Measurements from ENCODE around the gene BMP8B. TPM values are rescaled to one million over a fixed set of nuclear protein-coding genes. Genes with fewer than 3 reads are reported as not detected.
"Not testable (repeated sequence)": the region's sequence is repeated elsewhere in the genome, so short reads cannot be mapped to it uniquely, and the experiment has no call there.

The BMP8B gene
- total and polyA plus RNA-seq, 8 donors, result 1.0 to 2.8 (median 1.8) TPM

GRCh38 chr1:39819091-39819812 is 30.6 kb upstream of the BMP8B start:
- intact Hi-C loops (cut with DNase I), result loop anchor here in 1 of 2 donors (5.0 kb wide), 2 partner anchors 83 to 153 kb away; partner anchors contain the start of gene MYCL
- DNase-seq, result no peak
- H3K4me3 ChIP-seq, result no peak overlapping the region

DNA sequence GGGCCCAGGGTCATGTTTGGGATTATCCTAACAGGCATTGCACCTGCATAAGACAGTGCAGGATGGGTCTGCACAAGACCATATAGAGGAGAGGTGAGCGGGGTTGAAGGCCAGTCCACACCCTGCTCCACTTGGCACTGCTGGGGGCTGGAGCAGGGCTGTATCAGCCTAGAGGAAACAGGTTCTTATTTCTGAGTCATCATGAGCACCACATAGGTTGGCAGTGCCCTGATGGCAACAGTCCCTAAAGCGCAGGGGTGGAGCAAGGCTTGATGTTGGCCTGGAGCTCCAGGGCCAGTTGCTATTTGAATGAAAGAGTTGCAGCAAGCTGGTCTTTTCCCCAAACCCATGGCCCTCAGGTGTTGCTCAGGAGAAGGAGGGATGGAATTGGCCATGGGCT is 29.8 kb upstream of the BMP8B start:
- no peak overlapping the region for H3K27ac ChIP-seq
- peaks cover 0 to 15% of the 10 kb centered on the region in 2 donors for H3K27me3 ChIP-seq
- no peaks in the 10 kb centered on the region for H3K36me3 ChIP-seq
- no peak for TF ChIP-seq CTCF (IDR thresholded peaks at IDR 0.05)
- H3K9me3 ChIP-seq, result no peaks in the 10 kb centered on the region
- no peak overlapping the region for H3K4me3 ChIP-seq
- ATAC-seq (no peak), DNase-seq (no peak)
- intact Hi-C loops (cut with DNase I), result loop anchor here in 1 of 2 donors (5.0 kb wide), 2 partner anchors 84 to 154 kb away; partner anchors contain the start of gene MYCL
- peaks cover 0 to 5% of the 10 kb centered on the region in 2 donors for H3K4me1 ChIP-seq

More at GRCh38 chr1:39819091-39819812, 30.6 kb upstream of the BMP8B start:
- H3K27ac ChIP-seq, result no peak overlapping the region
- peaks cover 0 to 15% of the 10 kb centered on the region in 2 donors for H3K27me3 ChIP-seq
- no peaks in the 10 kb centered on the region for H3K36me3 ChIP-seq
- no peak for TF ChIP-seq CTCF (IDR thresholded peaks at IDR 0.05)
- ATAC-seq, result no peak
- no peaks in the 10 kb centered on the region for H3K9me3 ChIP-seq
- H3K4me1 ChIP-seq, result peaks cover 0 to 5% of the 10 kb centered on the region in 2 donors

GRCh38 chr1:39817091-39817932 is 28.6 kb upstream of the BMP8B start:
- not testable (repeated sequence) for H3K4me3 ChIP-seq, H3K4me1 ChIP-seq, H3K36me3 ChIP-seq, H3K27ac ChIP-seq, H3K9me3 ChIP-seq
- peak; percentile 79 for ATAC-seq
- DNase-seq, result peak in 2 of 4 donors; percentile 31 to 72
- H3K27me3 ChIP-seq, result peaks cover 0 to 15% of the 10 kb centered on the region in 2 donors
- intact Hi-C loops (cut with DNase I), result loop anchor here in 1 of 2 donors (5.0 kb wide), 2 partner anchors 85 to 155 kb away; partner anchors contain the start of gene MYCL

GRCh38 chr1:39816415-39817090 is 27.9 kb upstream of the BMP8B start:
- H3K27ac ChIP-seq, result no peak overlapping the region
- ATAC-seq, result peak; percentile 96
- H3K36me3 ChIP-seq, result no peaks in the 10 kb centered on the region
- peak; percentile 80 to 92 for TF ChIP-seq CTCF (IDR thresholded peaks at IDR 0.05)
- peaks cover 0 to 15% of the 10 kb centered on the region in 2 donors for H3K27me3 ChIP-seq
- H3K4me1 ChIP-seq, result peaks cover 0 to 5% of the 10 kb centered on the region in 2 donors
- DNase-seq, result peak; percentile 54 to 86 (median 76)
- no peaks in the 10 kb centered on the region for H3K9me3 ChIP-seq
- intact Hi-C loops (cut with DNase I), result loop anchor here in 1 of 2 donors (5.0 kb wide), 2 partner anchors 86 to 156 kb away; partner anchors contain the start of gene MYCL
- H3K4me3 ChIP-seq, result no peak overlapping the region

- ATAC-seq, result no peak
- no peak for TF ChIP-seq CTCF (IDR thresholded peaks at IDR 0.05)
- no peak overlapping the region for H3K27ac ChIP-seq
- H3K4me1 ChIP-seq, result peaks cover 0 to 5% of the 10 kb centered on the region in 2 donors
- no peaks in the 10 kb centered on the region for H3K9me3 ChIP-seq
- no peak for DNase-seq
- no peaks in the 10 kb centered on the region for H3K36me3 ChIP-seq
- H3K4me3 ChIP-seq, result no peak overlapping the region
- H3K27me3 ChIP-seq, result peaks cover 0 to 14% of the 10 kb centered on the region in 2 donors
- intact Hi-C loops (cut with DNase I), result no loop called here
Measured at GRCh38 chr1:39812913-39813312, 24.2 kb upstream of the BMP8B start.

Data from left lung (tissue), 10 donors.